H1 (cell line): ENCODE results near the gene RNF157. TPM values are rescaled to one million over a fixed set of nuclear protein-coding genes. Genes with fewer than 3 reads are reported as not detected.

ENCODE experiments used
- EP300 ChIP-seq, 2 experiments: IDR thresholded peaks; 1 replicate in 1 of 2; 2 replicates in 1 of 2; pipeline ENCODE4 v1.6.1; 2011 to 2012; ENCODE audit warnings: low read depth in 2 of 2, low read length in 2 of 2, mild to moderate bottlenecking in 2 of 2, borderline replicate concordance in 1 of 2, inconsistent platforms in 1 of 2, moderate library complexity in 1 of 2
- polyA plus RNA-seq, 7 experiments: library from polyadenylated mRNA; depleted of rRNA in 3 of 7; stranded (reverse) in 5 of 7; unstranded in 2 of 7; fragments of >200 nt in 5 of 7; fragments of 200-250 nt in 2 of 7; gene quantifications; 1 replicate in 5 of 7; 2 replicates in 1 of 7; 4 replicates in 1 of 7; pipeline versions ENCODE4 v1.2.1 to v1.2.3, GENCODE V29; 2011 to 2013; ENCODE audit warnings: missing spikeins in 2 of 7, mixed read lengths in 2 of 7
- total RNA-seq: library from RNA; stranded (reverse); fragmentation: NEBNext Ultra II Directional; extraction: Animal tissue kit (Norgen Biotek cat#: 25700); gene quantifications from 2 replicates; pipeline ENCODE4 v1.2.1, GENCODE V29; 2021

RNF157 gene
- total and polyA plus RNA-seq, 2 of the 8 experiments (the other 6 are each of a cell fraction or from before 2014, with no cell fraction given) = 13.4 to 16.7 TPM

DNA sequence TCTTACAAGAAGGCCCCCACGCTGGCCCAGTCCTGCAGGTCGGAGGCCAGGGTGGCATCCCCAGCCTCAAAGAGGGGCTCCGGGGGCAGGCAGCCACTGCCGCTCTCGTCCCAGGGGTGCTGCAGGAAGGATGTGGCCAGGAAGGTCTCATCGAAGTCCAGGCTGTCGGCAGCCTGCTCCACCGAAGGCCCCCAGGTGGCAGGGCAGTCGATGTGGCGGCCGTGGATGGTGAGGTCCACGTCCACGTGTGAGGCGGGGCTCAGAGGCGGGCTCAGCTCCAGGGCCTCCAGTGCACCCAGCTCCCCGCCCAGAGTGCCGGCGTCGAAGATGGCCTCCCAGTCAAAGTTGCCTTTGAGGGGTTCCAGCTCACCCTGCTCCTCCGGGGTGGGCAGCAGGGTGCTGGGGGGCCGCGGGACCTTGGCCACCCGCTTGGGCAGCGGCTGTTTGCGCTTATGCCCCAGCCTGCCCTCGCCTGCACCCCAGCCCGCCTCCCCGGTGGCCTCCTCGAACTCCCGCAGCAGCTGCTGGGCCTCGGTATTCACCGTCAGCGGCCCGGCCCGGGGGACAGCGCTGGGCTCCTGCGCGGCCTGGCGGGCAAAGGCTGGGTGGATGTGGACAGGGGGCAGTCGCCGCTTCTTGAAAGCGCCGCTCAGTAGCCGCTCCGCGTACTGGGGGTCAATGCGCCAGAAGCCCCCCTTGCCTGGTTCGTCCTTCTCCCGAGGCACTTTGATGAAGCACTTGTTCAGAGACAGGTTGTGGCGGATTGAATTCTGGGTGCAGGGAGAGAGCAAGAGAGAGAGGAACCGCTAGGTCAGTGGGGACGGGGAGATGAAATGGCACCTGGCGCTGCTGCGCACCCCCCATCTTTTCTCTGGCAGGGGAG lies 102.7 kb downstream of the RNF157 start (continued):
- no peak for TF ChIP-seq EP300 (IDR thresholded peaks at IDR 0.05; ENCODE audit: borderline replicate concordance in 1 of 2, low read depth in 2 of 2, low read length in 2 of 2)
- TF ChIP-seq, all 59 proteins: peak for 4
